GM18907 (cell line): ENCODE results near the gene STAG1.
"Not testable (repeated sequence)": the region's sequence is repeated elsewhere in the genome, so short reads cannot be mapped to it uniquely, and the experiment has no call there.

Experiments
- ATAC-seq: cut with Tn5 transposase; IDR thresholded peaks from one replicate; pipeline ENCODE4 v1.9.1; 2021; ENCODE audit warnings: mild to moderate bottlenecking, moderate library complexity; ENCODE audit not compliant: unreplicated experiment

Gene STAG1

GRCh38 chr3:136346486-136346885, 405.7 kb downstream of the STAG1 start:
- ATAC-seq = no peak

- ATAC-seq = no peak
Measured at GRCh38 chr3:136343873-136344555, 408.2 kb downstream of the STAG1 start.

GRCh38 chr3:136343446-136343845, 408.7 kb downstream of the STAG1 start:
- ATAC-seq = no peak

GRCh38 chr3:136336329-136337100, 415.7 kb downstream of the STAG1 start:
- ATAC-seq = no peak

- not testable (repeated sequence) for ATAC-seq
Measured at GRCh38 chr3:136334726-136335125, 417.5 kb downstream of the STAG1 start.

GRCh38 chr3:136334209-136334608, 418.0 kb downstream of the STAG1 start:
- ATAC-seq = no peak

- peak; percentile 34 for ATAC-seq
Measured at GRCh38 chr3:136332776-136333175, 419.4 kb downstream of the STAG1 start.

GRCh38 chr3:136332302-136332701, 419.9 kb downstream of the STAG1 start:
- ATAC-seq = peak; percentile 55

GRCh38 chr3:136330900-136331299, 421.3 kb downstream of the STAG1 start:
- ATAC-seq = no peak

GRCh38 chr3:136329593-136329992, 422.6 kb downstream of the STAG1 start:
- ATAC-seq = no peak

GRCh38 chr3:136327671-136328070, 424.5 kb downstream of the STAG1 start:
- no peak for ATAC-seq

- ATAC-seq = no peak
Measured at GRCh38 chr3:136326316-136326715, 425.9 kb downstream of the STAG1 start.

GRCh38 chr3:136311968-136312367, 440.2 kb downstream of the STAG1 start:
- no peak for ATAC-seq

GRCh38 chr3:136311261-136311660, 440.9 kb downstream of the STAG1 start:
- no peak for ATAC-seq

- ATAC-seq = no peak
Measured at GRCh38 chr3:136305879-136306278, 446.3 kb downstream of the STAG1 start.

GRCh38 chr3:136300444-136300843, 451.7 kb downstream of the STAG1 start:
- ATAC-seq = no peak

GRCh38 chr3:136297826-136298225, 454.4 kb downstream of the STAG1 start:
- ATAC-seq = no peak

GRCh38 chr3:136296960-136297359, 455.2 kb downstream of the STAG1 start:
- ATAC-seq = no peak

- ATAC-seq = no peak
Measured at GRCh38 chr3:136294176-136294575, 458.0 kb downstream of the STAG1 start.

GRCh38 chr3:136293279-136293678, 458.9 kb downstream of the STAG1 start:
- no peak for ATAC-seq

- ATAC-seq = no peak
Measured at GRCh38 chr3:136292500-136292899, 459.7 kb downstream of the STAG1 start.

- ATAC-seq = no peak
Measured at GRCh38 chr3:136291302-136291701, 460.9 kb downstream of the STAG1 start.
